ENCODE data around the gene CAPN7. TPM values are rescaled to one million over a fixed set of nuclear protein-coding genes. Genes with fewer than 3 reads are reported as not detected.

The CAPN7 gene
- total and polyA plus RNA-seq, 8 donors, result 38.0 to 66.5 (median 51.5) TPM

GRCh38 chr3:15299036-15299435 is 93.0 kb downstream of the CAPN7 start:
- H3K4me3 ChIP-seq, result no peak overlapping the region
- intact Hi-C loops (cut with DNase I), result no loop called here
- no peak for DNase-seq
- H3K27me3 ChIP-seq, result no peaks in the 10 kb centered on the region
- H3K36me3 ChIP-seq, result peaks cover 0 to 24% of the 10 kb centered on the region in 2 donors
- TF ChIP-seq CTCF (IDR thresholded peaks at IDR 0.05), result no peak
- H3K9me3 ChIP-seq, result no peaks in the 10 kb centered on the region
- peaks cover 4 to 71% of the 10 kb centered on the region in 2 donors for H3K4me1 ChIP-seq
- no peak for ATAC-seq
- peak overlapping the region in 1 of 2 donors; percentile 69 for H3K27ac ChIP-seq

- DNase-seq (no peak), ATAC-seq (peak; percentile 67)
- Histone ChIP-seq H3K27ac (peak overlapping the region in 1 of 2 donors; percentile 69), H3K4me3 (no peak overlapping the region), H3K4me1 (peaks cover 7 to 59% of the 10 kb centered on the region in 2 donors), H3K36me3 (peaks cover 0 to 26% of the 10 kb centered on the region in 2 donors), H3K27me3 (no peaks in the 10 kb centered on the region), H3K9me3 (no peaks in the 10 kb centered on the region)
- TF ChIP-seq CTCF (IDR thresholded peaks at IDR 0.05), result no peak
- intact Hi-C loops (cut with DNase I), result no loop called here
Measured at GRCh38 chr3:15300323-15301078, 94.5 kb downstream of the CAPN7 start.

GRCh38 chr3:15301761-15302160 is 95.7 kb downstream of the CAPN7 start:
- no peak for ATAC-seq
- no peak for DNase-seq
- H3K4me3 ChIP-seq, result no peak overlapping the region
- no peak for TF ChIP-seq CTCF (IDR thresholded peaks at IDR 0.05)
- peaks cover 0 to 26% of the 10 kb centered on the region in 2 donors for H3K36me3 ChIP-seq
- H3K9me3 ChIP-seq, result no peaks in the 10 kb centered on the region
- H3K27ac ChIP-seq, result peak overlapping the region in 1 of 2 donors; percentile 69
- intact Hi-C loops (cut with DNase I), result no loop called here
- H3K27me3 ChIP-seq, result no peaks in the 10 kb centered on the region
- peaks cover 10 to 59% of the 10 kb centered on the region in 2 donors for H3K4me1 ChIP-seq

Other genes starting within 250 kb of the CAPN7 start
- 10 to 100 TPM; 62.4 to 70.2 TPM for gene MRPS25, start 140.9 kb upstream of the CAPN7 start, total RNA-seq
- gene MRPS25, start 140.9 kb upstream of the CAPN7 start, polyA plus RNA-seq (ENCODE audit: insufficient read length in 6 of 6), result 10 to 100 TPM; 56.0 to 78.7 (median 73.8) TPM
- 10 to 100 TPM; 24.5 to 24.9 TPM for gene RBSN, start 107.1 kb upstream of the CAPN7 start, total RNA-seq
- gene RBSN, start 107.1 kb upstream of the CAPN7 start, polyA plus RNA-seq (ENCODE audit: insufficient read length in 6 of 6), result 10 to 100 TPM; 32.2 to 37.0 (median 33.0) TPM
- 10 to 100 TPM; 53.3 to 62.2 TPM for gene SH3BP5, start 126.3 kb downstream of the CAPN7 start, total RNA-seq
- 10 to 100 TPM; 57.0 to 65.5 (median 60.9) TPM for gene SH3BP5, start 126.3 kb downstream of the CAPN7 start, polyA plus RNA-seq (ENCODE audit: insufficient read length in 6 of 6)
- gene METTL6, start 221.3 kb downstream of the CAPN7 start, total RNA-seq, result 10 to 100 TPM; 14.7 to 16.1 TPM
- gene METTL6, start 221.3 kb downstream of the CAPN7 start, polyA plus RNA-seq (ENCODE audit: insufficient read length in 6 of 6), result 10 to 100 TPM; 30.2 to 37.3 (median 32.5) TPM
- gene EAF1, start 221.4 kb downstream of the CAPN7 start, total RNA-seq, result 10 to 100 TPM; 21.3 to 23.0 TPM
- 10 to 100 TPM; 17.4 to 21.0 (median 18.7) TPM for gene EAF1, start 221.4 kb downstream of the CAPN7 start, polyA plus RNA-seq (ENCODE audit: insufficient read length in 6 of 6)

All from left lung (tissue), 10 donors.